ENCODE data around the gene DLK2.
"Not testable (repeated sequence)": the region's sequence is repeated elsewhere in the genome, so short reads cannot be mapped to it uniquely, and the experiment has no call there.

Gene DLK2

GRCh38 chr6:43451939-43452338, 3.4 kb downstream of the DLK2 start:
- no peak for DNase-seq

DNA sequence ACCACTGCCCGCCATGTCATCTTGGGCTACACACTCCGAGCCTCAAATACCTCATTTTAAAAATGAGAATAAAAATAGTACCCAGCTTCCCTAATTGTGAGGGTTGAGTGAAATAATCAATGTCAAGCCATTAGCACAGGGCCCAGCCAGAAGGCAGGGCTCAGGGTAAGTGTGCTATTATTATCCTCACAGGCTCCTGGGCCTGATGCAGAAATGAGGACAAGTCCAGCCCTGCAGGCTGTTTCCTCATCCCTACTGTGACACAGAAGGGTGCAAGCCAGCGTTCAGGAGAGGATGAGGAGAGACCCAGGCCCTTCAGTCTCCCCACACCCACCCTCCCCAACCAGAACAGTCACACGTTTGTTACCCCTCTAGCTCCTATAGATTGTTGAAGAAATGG, 4.0 kb downstream of the DLK2 start:
- DNase-seq: no peak

DNA sequence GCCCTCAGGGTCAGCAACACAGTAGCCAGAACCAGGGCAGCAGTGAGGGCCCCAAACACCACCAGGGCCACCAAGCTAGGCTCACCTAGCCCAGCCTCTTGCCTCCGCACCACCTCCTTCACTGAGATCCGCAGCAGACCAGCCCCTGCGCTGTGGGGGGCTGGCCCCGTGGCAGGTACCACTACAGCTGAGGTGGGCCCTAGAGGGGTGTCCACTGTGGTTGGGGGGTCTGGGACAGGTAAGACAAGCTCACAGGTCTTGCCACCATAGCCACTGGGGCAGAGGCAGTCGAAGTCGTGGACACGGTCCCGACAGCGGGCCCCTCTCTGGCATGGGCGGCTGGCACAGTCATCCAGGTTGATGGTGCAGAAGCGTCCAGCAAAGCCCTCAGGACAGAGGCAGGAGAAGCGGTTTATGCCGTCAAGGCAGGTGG, 4.6 kb downstream of the DLK2 start:
- DNase-seq: no peak

GRCh38 chr6:43448916-43449315, 6.4 kb downstream of the DLK2 start:
- DNase-seq: no peak

DNA sequence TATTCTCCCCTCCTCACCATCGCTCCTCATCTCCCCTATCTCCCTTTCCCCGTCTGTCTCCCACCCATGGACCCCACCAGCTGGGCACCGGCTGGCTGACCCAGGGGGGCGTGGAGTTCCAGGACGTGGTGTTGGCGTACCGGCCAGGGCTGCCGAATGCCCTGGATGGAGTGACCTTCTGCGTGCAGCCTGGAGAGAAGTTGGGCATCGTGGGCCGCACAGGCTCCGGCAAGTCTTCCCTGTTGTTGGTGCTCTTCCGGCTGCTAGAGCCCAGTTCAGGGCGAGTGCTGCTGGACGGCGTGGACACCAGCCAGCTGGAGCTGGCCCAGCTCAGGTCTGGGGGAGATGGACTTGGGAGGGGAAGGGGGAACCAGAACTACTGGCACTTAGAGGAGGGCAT, 7.7 kb downstream of the DLK2 start:
- no peak for DNase-seq

- DNase-seq: no peak
These were observed 9.8 kb downstream of the DLK2 start for GRCh38 chr6:43445576-43445975.

DNA sequence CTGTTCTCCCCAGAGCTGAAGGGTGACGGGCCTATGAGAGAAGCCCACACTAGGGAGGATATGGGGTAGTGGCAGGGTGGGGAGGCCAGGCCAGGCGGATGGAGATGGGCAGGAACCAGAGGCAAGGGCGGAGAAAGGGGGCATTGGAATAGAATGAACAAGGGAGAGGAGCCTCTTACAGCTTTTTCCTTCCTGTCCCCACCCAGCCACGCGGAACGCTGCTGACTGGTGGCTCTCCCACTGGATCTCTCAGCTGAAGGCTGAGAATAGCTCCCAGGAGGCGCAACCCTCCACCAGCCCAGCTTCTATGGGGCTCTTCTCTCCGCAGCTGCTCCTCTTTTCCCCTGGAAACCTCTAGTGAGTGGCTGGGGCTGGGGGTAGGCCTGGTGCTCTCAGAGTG, 10.8 kb downstream of the DLK2 start:
- DNase-seq: no peak

GRCh38 chr6:43444036-43444435, 11.3 kb downstream of the DLK2 start:
- no peak for DNase-seq

- no peak for DNase-seq
These were observed 12.4 kb downstream of the DLK2 start for GRCh38 chr6:43442935-43443334.

GRCh38 chr6:43437700-43438099, 17.6 kb downstream of the DLK2 start:
- no peak for DNase-seq

DNA sequence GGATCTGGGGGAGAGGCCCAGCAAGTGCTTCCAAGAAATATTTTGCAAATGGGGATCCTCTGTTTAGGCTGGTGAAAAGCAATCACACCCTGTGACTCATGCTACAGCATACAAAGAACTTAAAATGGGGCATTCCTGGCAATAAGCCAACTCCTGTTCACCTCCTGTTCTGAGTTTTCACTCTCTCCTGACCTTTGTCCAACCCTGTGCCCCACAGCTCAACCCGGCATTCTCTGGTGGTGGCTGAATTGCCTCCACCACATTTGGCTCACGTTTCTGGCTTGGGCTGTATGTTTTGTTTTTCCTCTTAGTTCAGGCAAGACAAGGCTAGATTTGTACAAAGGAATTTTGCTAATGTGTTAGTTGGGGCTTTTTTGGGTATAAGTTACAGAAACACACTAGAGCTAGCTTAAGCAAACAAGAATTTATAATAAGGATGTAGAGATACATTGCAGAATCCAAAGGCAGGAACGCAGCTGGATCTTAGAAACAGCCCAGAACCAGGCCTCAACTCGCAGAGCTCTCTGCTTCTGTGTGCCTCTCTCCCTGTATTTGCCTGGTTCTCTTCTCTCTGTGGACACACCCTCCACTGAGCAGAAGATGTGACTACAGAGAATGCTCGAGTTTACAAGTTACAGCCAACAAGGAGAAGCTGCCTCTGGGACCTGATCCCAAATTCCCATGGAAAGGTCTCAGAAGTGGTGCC, 18.6 kb downstream of the DLK2 start:
- no peak for DNase-seq

DNA sequence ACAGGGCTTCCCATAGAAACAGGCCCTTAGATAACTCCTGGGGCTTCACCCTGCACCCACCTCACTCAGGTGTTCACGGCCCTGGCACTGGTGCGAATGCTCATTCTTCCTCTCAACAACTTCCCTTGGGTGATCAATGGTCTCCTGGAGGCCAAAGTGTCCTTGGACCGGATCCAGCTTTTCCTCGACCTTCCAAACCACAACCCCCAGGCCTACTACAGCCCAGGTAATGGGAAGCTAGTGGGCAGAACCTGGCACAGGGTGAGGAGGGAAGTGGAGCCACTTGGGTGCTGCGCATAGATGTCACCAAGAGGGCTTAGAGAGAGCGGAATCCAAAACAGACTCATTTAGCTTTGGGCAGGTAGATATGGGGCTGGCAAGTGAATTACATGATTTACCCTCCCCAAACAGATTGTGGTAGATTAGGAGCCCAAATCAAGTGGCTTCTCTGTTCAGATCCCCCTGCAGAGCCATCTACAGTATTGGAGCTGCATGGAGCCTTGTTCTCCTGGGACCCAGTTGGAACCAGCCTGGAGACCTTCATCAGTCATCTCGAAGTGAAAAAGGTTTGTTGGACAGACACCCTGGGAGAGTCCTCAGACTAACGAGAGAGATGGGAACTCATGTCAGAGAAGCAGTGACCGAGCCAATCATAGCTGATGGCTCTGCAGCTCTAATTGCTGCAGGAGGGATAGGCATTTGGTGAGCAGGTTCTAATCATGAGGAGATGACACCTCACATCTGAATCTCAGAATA, 19.5 kb downstream of the DLK2 start:
- no peak for DNase-seq

DNA sequence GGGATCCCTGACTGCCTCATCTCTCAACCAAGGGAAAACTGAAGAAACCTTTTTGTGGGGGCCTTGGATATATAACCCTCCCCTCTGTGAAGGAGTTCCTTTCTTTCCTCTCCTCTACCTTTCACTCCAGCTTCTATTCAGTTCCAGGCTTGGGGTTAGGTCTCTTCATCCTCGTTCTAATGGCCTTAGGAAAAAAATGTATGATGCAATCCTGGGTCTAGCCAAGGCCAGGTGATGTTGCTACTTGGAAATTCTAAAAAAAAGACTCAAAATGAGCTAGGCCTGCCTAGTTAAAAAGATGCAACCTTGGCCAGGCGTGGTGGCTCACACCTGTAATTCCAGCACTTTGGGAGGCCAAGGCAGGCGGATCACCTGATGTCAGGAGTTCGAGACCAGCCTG, 20.4 kb downstream of the DLK2 start:
- DNase-seq: no peak

DNA sequence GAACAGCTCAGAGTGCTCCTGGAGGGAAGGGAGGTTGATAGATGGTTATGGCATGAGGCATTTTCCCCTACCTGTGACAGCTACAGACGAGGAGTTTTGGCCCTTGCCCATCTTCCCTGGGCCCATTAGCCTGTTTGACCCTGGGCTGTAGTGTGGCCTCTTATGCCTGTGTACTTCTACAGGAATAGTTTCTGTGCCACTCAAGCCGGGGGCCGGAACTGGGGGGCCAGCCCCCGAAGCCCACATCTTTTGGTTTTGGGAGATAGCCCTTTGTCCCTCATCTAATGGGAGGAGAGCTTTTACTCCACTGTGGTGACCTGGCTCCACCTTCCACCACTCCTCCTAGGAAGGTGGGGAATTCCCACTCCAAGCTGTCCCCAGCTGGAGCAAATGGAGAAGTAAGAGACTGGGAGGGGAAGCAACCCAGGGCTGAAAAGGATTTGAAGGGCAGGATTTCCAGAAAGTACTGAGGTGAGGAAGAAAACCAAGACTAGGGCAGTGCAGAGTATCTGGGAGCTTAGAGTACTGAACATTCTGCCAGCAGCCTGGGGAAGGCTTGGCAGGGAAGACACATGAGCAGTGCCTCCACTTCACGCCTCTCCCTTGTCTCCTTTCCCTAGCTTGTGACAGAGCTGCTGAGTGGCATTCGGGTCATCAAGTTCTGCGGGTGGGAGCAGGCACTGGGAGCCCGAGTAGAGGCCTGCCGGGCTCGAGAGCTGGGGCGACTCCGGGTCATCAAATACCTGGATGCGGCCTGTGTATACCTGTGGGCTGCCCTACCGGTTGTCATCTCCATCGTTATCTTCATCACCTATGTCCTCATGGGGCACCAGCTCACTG, 21.1 kb downstream of the DLK2 start:
- DNase-seq: no peak

GRCh38 chr6:43433148-43433547, 22.2 kb downstream of the DLK2 start:
- no peak for DNase-seq

- no peak for DNase-seq
These were observed 23.1 kb downstream of the DLK2 start for GRCh38 chr6:43432009-43432945.

GRCh38 chr6:43428874-43429273, 26.5 kb downstream of the DLK2 start:
- no peak for DNase-seq

GRCh38 chr6:43428112-43428570, 27.2 kb downstream of the DLK2 start:
- DNase-seq: no peak

- DNase-seq: peak; percentile 92 to 93
These were observed 27.8 kb downstream of the DLK2 start, which contains the start of gene ABCC10 for GRCh38 chr6:43427406-43428111. Gene ABCC10, plus strand, starts transcription at chr6:43427541. Its CDS starts 438 bp downstream, at chr6:43427979.

GRCh38 chr6:43426928-43427405, 28.4 kb downstream of the DLK2 start:
- DNase-seq: no peak

GRCh38 chr6:43425083-43425482, 30.3 kb downstream of the DLK2 start:
- not testable (repeated sequence) for DNase-seq

Data from activated CD4-positive, alpha-beta T cell treated with anti-CD3 and anti-CD28 coated beads for 4 hours (primary cell).